HEK293 (cell line): ENCODE measurements around the gene PCDHGB7.

Source experiments
- CTCF ChIP-seq: fragments of 450-650 bp; formaldehyde crosslinking; IDR thresholded peaks from 2 replicates; pipeline ENCODE4 v1.5.1; 2016; ENCODE audit warnings: missing biosample characterization, missing genetic modification characterization
- PATZ1 ChIP-seq: fragments of 450-650 bp; formaldehyde crosslinking; IDR thresholded peaks from 2 replicates; pipeline ENCODE4 v1.5.1; 2016; ENCODE audit warnings: missing biosample characterization, missing genetic modification characterization
- TSHZ1 ChIP-seq: fragments of 450-650 bp; formaldehyde crosslinking; IDR thresholded peaks from 2 replicates; pipeline ENCODE4 v1.5.1; 2016; ENCODE audit warnings: missing biosample characterization, missing genetic modification characterization, borderline replicate concordance
- ZBTB20 ChIP-seq: fragments of 450-650 bp; formaldehyde crosslinking; IDR thresholded peaks from 2 replicates; pipeline ENCODE4 v1.5.1; 2016; ENCODE audit warnings: missing biosample characterization, missing genetic modification characterization
- ZBTB21 ChIP-seq: fragments of 450-650 bp; formaldehyde crosslinking; IDR thresholded peaks from 2 replicates; pipeline ENCODE4 v1.5.1; 2017; ENCODE audit warnings: missing biosample characterization, missing genetic modification characterization
- ZBTB48 ChIP-seq: fragments of 450-650 bp; formaldehyde crosslinking; IDR thresholded peaks from 2 replicates; pipeline ENCODE4 v1.5.1; 2016; ENCODE audit warnings: missing biosample characterization, missing genetic modification characterization
- ZNF112 ChIP-seq: fragments of 450-650 bp; formaldehyde crosslinking; IDR thresholded peaks from 2 replicates; pipeline ENCODE4 v1.5.0; 2017; ENCODE audit warnings: missing biosample characterization, missing genetic modification characterization
- ZNF350 ChIP-seq: fragments of 450-650 bp; formaldehyde crosslinking; IDR thresholded peaks from 2 replicates; pipeline ENCODE4 v1.5.0; 2017; ENCODE audit warnings: missing biosample characterization, mild to moderate bottlenecking, missing genetic modification characterization

GRCh38 chr5:141373673-141374317, 43.7 kb upstream of the PCDHGB7 start, which contains the start of gene PCDHGA6:
- TF ChIP-seq ZBTB20 (tag by site-specific recombination) = no peak
- TF ChIP-seq TSHZ1 (tag by site-specific recombination) = no peak
- TF ChIP-seq ZNF350 (tag by site-specific recombination) = no peak
- no peak for TF ChIP-seq ZNF112 (tag by site-specific recombination)
- no peak for TF ChIP-seq CTCF (tag by site-specific recombination)
- no peak for TF ChIP-seq PATZ1 (tag by site-specific recombination)
- TF ChIP-seq ZBTB21 (tag by site-specific recombination) = no peak
- TF ChIP-seq ZBTB48 = no peak
